GM12878 (cell line): ENCODE measurements around the gene RAB11A. TPM values are rescaled to one million over a fixed set of nuclear protein-coding genes. Genes with fewer than 3 reads are reported as not detected.

Experiments used
- BACH1 ChIP-seq: fragments of 450-650 bp; IDR thresholded peaks from 2 replicates; pipeline ENCODE4 v1.6.1; 2017; ENCODE audit warnings: mild to moderate bottlenecking, borderline replicate concordance
- BCLAF1 ChIP-seq: fragments of 450-650 bp; IDR thresholded peaks from 2 replicates; pipeline ENCODE4 v1.6.1; 2017; ENCODE audit warnings: antibody characterized with exemption, mild to moderate bottlenecking, moderate library complexity
- CBX3 ChIP-seq: fragments of 200-600 bp; sonication (generic); IDR thresholded peaks from 2 replicates; pipeline ENCODE4 v1.6.1; 2016; ENCODE audit warnings: low read depth, borderline replicate concordance
- CHD1 ChIP-seq: IDR thresholded peaks from 2 replicates; pipeline ENCODE4 v1.6.1; 2012; ENCODE audit warnings: low read depth, low read length, improper control_type of control experiment
- EED ChIP-seq: sonication (generic); IDR thresholded peaks from 2 replicates; pipeline ENCODE4 v1.6.1; 2016; ENCODE audit warnings: antibody characterized with exemption, low read depth
- ETV6 ChIP-seq, 2 experiments: fragments of 450-650 bp in 1 of 2; IDR thresholded peaks in 1 of 2; conservative IDR thresholded peaks in 1 of 2; 2 replicates each; pipeline ENCODE4 v1.6.1; 2014; ENCODE audit warnings: antibody characterized with exemption in 1 of 2, borderline replicate concordance in 1 of 2, low read depth in 1 of 2, mild to moderate bottlenecking in 1 of 2, moderate library complexity in 1 of 2
- HDAC6 ChIP-seq: fragments of 200-600 bp; sonication (generic); IDR thresholded peaks from one replicate; pipeline ENCODE4 v1.8.0; 2017; ENCODE audit warnings: antibody characterized with exemption; ENCODE audit not compliant: unreplicated experiment
- MEF2A ChIP-seq: IDR thresholded peaks from 2 replicates; pipeline ENCODE4 v1.6.1; 2011; ENCODE audit warnings: low read depth, mild to moderate bottlenecking, low read length, moderate library complexity; ENCODE audit not compliant: insufficient read depth
- MLLT1 ChIP-seq: fragments of 450-650 bp; IDR thresholded peaks from 2 replicates; pipeline ENCODE4 v1.6.1; 2016; ENCODE audit warnings: mild to moderate bottlenecking
- NBN ChIP-seq: fragments of 450-650 bp; IDR thresholded peaks from 2 replicates; pipeline ENCODE4 v1.6.1; 2016
- NKRF ChIP-seq: fragments of 450-650 bp; conservative IDR thresholded peaks from 2 replicates; pipeline ENCODE4 v1.6.1; 2017; ENCODE audit warnings: mild to moderate bottlenecking, moderate library complexity
- PRDM15 ChIP-seq: fragments of 450-650 bp; formaldehyde crosslinking; IDR thresholded peaks from 2 replicates; pipeline ENCODE4 v1.4.0; 2020; ENCODE audit warnings: mild to moderate bottlenecking, moderate library complexity
- TAF1 ChIP-seq: IDR thresholded peaks from 2 replicates; pipeline ENCODE4 v1.6.1; 2011; ENCODE audit warnings: mild to moderate bottlenecking, low read depth, low read length, borderline replicate concordance
- TARDBP ChIP-seq: IDR thresholded peaks from 2 replicates; pipeline ENCODE4 v1.6.1; 2016; ENCODE audit warnings: borderline replicate concordance
- ZNF207 ChIP-seq: fragments of 450-650 bp; IDR thresholded peaks from 2 replicates; pipeline ENCODE4 v1.6.1; 2014; ENCODE audit warnings: antibody characterized with exemption, mild to moderate bottlenecking, borderline replicate concordance
- ZNF217 ChIP-seq: fragments of 450-650 bp; IDR thresholded peaks from 2 replicates; pipeline ENCODE4 v1.6.1; 2017; ENCODE audit warnings: antibody characterized with exemption, mild to moderate bottlenecking
- ZNF622 ChIP-seq: fragments of 450-650 bp; IDR thresholded peaks from 2 replicates; pipeline ENCODE4 v1.6.1; 2017; ENCODE audit warnings: mild to moderate bottlenecking, inconsistent platforms
- ZSCAN29 ChIP-seq: fragments of 450-650 bp; IDR thresholded peaks from 2 replicates; pipeline ENCODE4 v1.6.1; 2017; ENCODE audit warnings: mild to moderate bottlenecking, moderate library complexity
- polyA plus RNA-seq, 11 experiments: library from polyadenylated mRNA; depleted of rRNA in 4 of 11; unstranded in 6 of 11; stranded (reverse) in 5 of 11; fragments of >200 nt; fragmentation: Nextera tagmentation in 4 of 11; fragmentation: Illumina TruSeq in 1 of 11; extraction: Ambion mirVana in 4 of 11; extraction: Trizol in 1 of 11; gene quantifications; 1 replicate in 1 of 11; 2 replicates in 10 of 11; pipeline versions ENCODE4 v1.2.1 to v1.2.3, GENCODE V29; 2011 to 2016; ENCODE audit warnings: inconsistent platforms in 2 of 11, missing spikeins in 2 of 11, low read depth in 1 of 11
- total RNA-seq, 4 experiments: library from RNA; depleted of rRNA in 3 of 4; stranded (reverse); fragments of >200 nt in 3 of 4; fragmentation: Illumina TruSeq in 1 of 4; extraction: Trizol in 1 of 4; gene quantifications; 2 replicates each; pipeline versions ENCODE4 v1.2.1 to v1.2.3, GENCODE V29; 2013 to 2021

RAB11A gene
- total and polyA plus RNA-seq, 10 of the 15 experiments (the other 5 are each of a cell fraction or from before 2014, with no cell fraction given): 128 to 387 (median 224) TPM

GRCh38 chr15:65832549-65833364, 36.5 kb upstream of the RAB11A start (continued):
- TF ChIP-seq CBX3 (no peak), ETV6 (conservative IDR thresholded peaks at IDR 0.05 in 1 of 2, IDR thresholded peaks at IDR 0.05 in 1 of 2; ENCODE audit: borderline replicate concordance in 1 of 2, low read depth in 1 of 2) (peak in 1 of 2 experiments; percentile 91; a peak in 2 of 4 replicates), EED (peak; percentile 78), ZSCAN29 (no peak), BCLAF1 (no peak), ZNF622 (no peak), CHD1 (no peak), ZNF207 (no peak), BACH1 (no peak), NBN (no peak), ZNF217 (no peak), PRDM15 (no peak), MLLT1 (no peak), NKRF (0 out of 2 replicates have a peak, but pooled peaks have one; percentile 29), TARDBP (no peak), MEF2A (no peak), TAF1 (0 out of 2 replicates have a peak, but pooled peaks have one; percentile 18), HDAC6 (no peak)
